Vagina (tissue), 2 donors: ENCODE data around the gene APBA3.

Source experiments
- POLR2AphosphoS5 ChIP-seq, 2 donors: sonication (generic); formaldehyde crosslinking; IDR thresholded peaks; one replicate each; pipeline ENCODE4 v1.9.0; 2017; ENCODE audit warnings: antibody characterized with exemption in 2 of 2, mild to moderate bottlenecking in 2 of 2, low read depth in 1 of 2; ENCODE audit not compliant: insufficient read depth in 1 of 2
- TF ChIP-seq, protein P1 (sequence below), 3 experiments: fragments of 450-650 bp in 2 of 3; fragments of 200-600 bp in 1 of 3; sonication (generic) in 1 of 3; IDR thresholded peaks; one replicate each; pipeline ENCODE4 v1.5.1; 2017 to 2019; ENCODE audit warnings: antibody characterized with exemption in 3 of 3, mild to moderate bottlenecking in 2 of 3, moderate library complexity in 2 of 3

GRCh38 chr19:3790209-3790734, 28.8 kb upstream of the APBA3 start:
- TF ChIP-seq, protein P1, sequence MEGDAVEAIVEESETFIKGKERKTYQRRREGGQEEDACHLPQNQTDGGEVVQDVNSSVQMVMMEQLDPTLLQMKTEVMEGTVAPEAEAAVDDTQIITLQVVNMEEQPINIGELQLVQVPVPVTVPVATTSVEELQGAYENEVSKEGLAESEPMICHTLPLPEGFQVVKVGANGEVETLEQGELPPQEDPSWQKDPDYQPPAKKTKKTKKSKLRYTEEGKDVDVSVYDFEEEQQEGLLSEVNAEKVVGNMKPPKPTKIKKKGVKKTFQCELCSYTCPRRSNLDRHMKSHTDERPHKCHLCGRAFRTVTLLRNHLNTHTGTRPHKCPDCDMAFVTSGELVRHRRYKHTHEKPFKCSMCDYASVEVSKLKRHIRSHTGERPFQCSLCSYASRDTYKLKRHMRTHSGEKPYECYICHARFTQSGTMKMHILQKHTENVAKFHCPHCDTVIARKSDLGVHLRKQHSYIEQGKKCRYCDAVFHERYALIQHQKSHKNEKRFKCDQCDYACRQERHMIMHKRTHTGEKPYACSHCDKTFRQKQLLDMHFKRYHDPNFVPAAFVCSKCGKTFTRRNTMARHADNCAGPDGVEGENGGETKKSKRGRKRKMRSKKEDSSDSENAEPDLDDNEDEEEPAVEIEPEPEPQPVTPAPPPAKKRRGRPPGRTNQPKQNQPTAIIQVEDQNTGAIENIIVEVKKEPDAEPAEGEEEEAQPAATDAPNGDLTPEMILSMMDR (IDR thresholded peaks at IDR 0.05): no peak
- no peak for TF ChIP-seq POLR2AphosphoS5 (IDR thresholded peaks at IDR 0.05; ENCODE audit: insufficient read depth in 1 of 2, low read depth in 1 of 2)
